HepG2 (cell line): ENCODE data around the gene FBLN7. TPM values are rescaled to one million over a fixed set of nuclear protein-coding genes. Genes with fewer than 3 reads are reported as not detected.

Source experiments
- ATM ChIP-seq: fragments of 450-650 bp; IDR thresholded peaks from 2 replicates; pipeline ENCODE4 v1.7.1; 2017; ENCODE audit warnings: mild to moderate bottlenecking, borderline replicate concordance
- DMAP1 ChIP-seq: IDR thresholded peaks from 2 replicates; pipeline ENCODE4 v1.6.1; 2016
- DNMT1 ChIP-seq: sonication (generic); formaldehyde crosslinking; IDR thresholded peaks from 2 replicates; pipeline ENCODE4 v1.5.1; 2020; ENCODE audit warnings: mild to moderate bottlenecking, missing genetic modification reagents
- FOXK2 ChIP-seq: fragments of 450-650 bp; IDR thresholded peaks from 2 replicates; pipeline ENCODE4 v1.6.1; 2016
- FOXP1 ChIP-seq, 2 experiments: fragments of 450-650 bp in 1 of 2; IDR thresholded peaks; 2 replicates each; pipeline ENCODE4 v1.6.1; 2017 to 2018; ENCODE audit warnings: antibody characterized with exemption in 1 of 2
- HIC2 ChIP-seq: sonication (generic); formaldehyde crosslinking; IDR thresholded peaks from 2 replicates; pipeline ENCODE4 v1.9.0; 2022; ENCODE audit warnings: low read depth, missing genetic modification reagents
- HNF4A ChIP-seq: sonication (generic); formaldehyde crosslinking; IDR thresholded peaks from 2 replicates; pipeline ENCODE4 v1.4.0; 2020; ENCODE audit warnings: missing genetic modification reagents
- NR2C2 ChIP-seq: sonication (generic); formaldehyde crosslinking; IDR thresholded peaks from 2 replicates; pipeline ENCODE4 v1.4.0; 2020; ENCODE audit warnings: missing genetic modification reagents, mild to moderate bottlenecking, moderate library complexity, borderline replicate concordance
- PLSCR1 ChIP-seq: sonication (generic); formaldehyde crosslinking; IDR thresholded peaks from 2 replicates; pipeline ENCODE4 v1.5.0; 2020; ENCODE audit warnings: missing genetic modification reagents, mild to moderate bottlenecking, borderline replicate concordance
- SMAD9 ChIP-seq: sonication (generic); formaldehyde crosslinking; IDR thresholded peaks from 2 replicates; pipeline ENCODE4 v1.5.1; 2020; ENCODE audit warnings: mild to moderate bottlenecking, missing genetic modification reagents
- SNAI1 ChIP-seq: sonication (generic); formaldehyde crosslinking; IDR thresholded peaks from 2 replicates; pipeline ENCODE4 v1.5.0; 2020; ENCODE audit warnings: mild to moderate bottlenecking, missing genetic modification reagents, borderline replicate concordance
- ZBED4 ChIP-seq: sonication (generic); formaldehyde crosslinking; IDR thresholded peaks from 2 replicates; pipeline ENCODE4 v1.4.0; 2020; ENCODE audit warnings: missing genetic modification reagents, borderline replicate concordance
- ZNF124 ChIP-seq: sonication (generic); formaldehyde crosslinking; IDR thresholded peaks from 2 replicates; pipeline ENCODE4 v1.4.0; 2020; ENCODE audit warnings: missing genetic modification reagents
- ZNF138 ChIP-seq: sonication (generic); formaldehyde crosslinking; IDR thresholded peaks from 2 replicates; pipeline ENCODE4 v1.5.0; 2020; ENCODE audit warnings: mild to moderate bottlenecking, low read depth, missing genetic modification reagents
- ZNF549 ChIP-seq: sonication (generic); formaldehyde crosslinking; IDR thresholded peaks from 2 replicates; pipeline ENCODE4 v1.5.0; 2020; ENCODE audit warnings: missing genetic modification reagents
- ZNF646 ChIP-seq: sonication (generic); formaldehyde crosslinking; IDR thresholded peaks from 2 replicates; pipeline ENCODE4 v1.9.0; 2021; ENCODE audit warnings: mild to moderate bottlenecking, missing genetic modification reagents
- ZNF773 ChIP-seq: sonication (generic); formaldehyde crosslinking; IDR thresholded peaks from 2 replicates; pipeline ENCODE4 v1.4.0; 2020; ENCODE audit warnings: missing genetic modification reagents, borderline replicate concordance
- polyA plus RNA-seq, 8 experiments: library from polyadenylated mRNA; depleted of rRNA in 3 of 8; stranded (reverse) in 7 of 8; unstranded in 1 of 8; fragments of >200 nt; fragmentation: Illumina TruSeq in 4 of 8; extraction: Trizol in 4 of 8; gene quantifications; 2 replicates each; pipeline versions ENCODE4 v1.2.1 to v1.2.3, GENCODE V29; 2011 to 2016; ENCODE audit warnings: low read depth in 4 of 8, missing spikeins in 1 of 8, mixed read lengths in 1 of 8; ENCODE audit not compliant: insufficient read depth in 1 of 8
- total RNA-seq, 5 experiments: library from RNA; depleted of rRNA; stranded (reverse); fragments of >200 nt; fragmentation: Illumina TruSeq; extraction: Trizol; gene quantifications; 2 replicates each; pipeline ENCODE4 v1.2.3, GENCODE V29; 2016; ENCODE audit warnings: low read depth in 1 of 5

FBLN7 gene
- total and polyA plus RNA-seq, 2 of the 13 experiments (the other 11 are each of a cell fraction or from before 2014, with no cell fraction given): 1.4 to 2.3 TPM

GRCh38 chr2:112137516-112138158 lies 548 bp upstream of the FBLN7 start (continued):
- no peak for TF ChIP-seq PLSCR1
- TF ChIP-seq SMAD9 (CRISPR knock-in tag): no peak
- TF ChIP-seq ZNF646 (CRISPR knock-in tag): no peak
- TF ChIP-seq ZNF138 (CRISPR knock-in tag): no peak
- no peak for TF ChIP-seq DNMT1 (CRISPR knock-in tag)
- no peak for TF ChIP-seq SNAI1
- TF ChIP-seq ZBED4 (CRISPR knock-in tag): no peak
- no peak for TF ChIP-seq FOXK2
- no peak for TF ChIP-seq FOXP1 (IDR thresholded peaks at IDR 0.05)
- TF ChIP-seq FOXP1 (CRISPR knock-in tag; IDR thresholded peaks at IDR 0.05): no peak
- TF ChIP-seq ZNF773: no peak
- TF ChIP-seq ZNF124 (CRISPR knock-in tag): no peak
- no peak for TF ChIP-seq HNF4A (CRISPR knock-in tag)
- TF ChIP-seq NR2C2 (CRISPR knock-in tag): no peak
- TF ChIP-seq HIC2 (CRISPR knock-in tag): no peak
- no peak for TF ChIP-seq ZNF549 (CRISPR knock-in tag)
- TF ChIP-seq ATM: no peak
- peak; percentile 58 for TF ChIP-seq DMAP1 (CRISPR knock-in tag)
